Vagina (tissue), 2 donors: ENCODE data around the gene ADRB1. TPM values are rescaled to one million over a fixed set of nuclear protein-coding genes. Genes with fewer than 3 reads are reported as not detected.

ENCODE experiments used
- DNase-seq, 2 donors: peaks; one replicate each; pipeline ENCODE4 v3.0.0-alpha.2; 2017; ENCODE audit errors: extremely low spot score in 2 of 2
- H3K27ac ChIP-seq: fragments of 200-600 bp; sonication (generic); one replicate; pipeline ENCODE4 v1.5.1; 2019
- H3K27me3 ChIP-seq: fragments of 200-600 bp; sonication (generic); one replicate; pipeline ENCODE4 v1.5.1; 2019
- H3K36me3 ChIP-seq, 2 donors: fragments of 200-600 bp; sonication (generic); one replicate each; pipeline ENCODE4 v1.5.1; 2017 to 2019
- H3K4me1 ChIP-seq: fragments of 200-600 bp; sonication (generic); one replicate; pipeline ENCODE4 v1.5.1; 2019
- H3K4me3 ChIP-seq, 2 donors: fragments of 200-600 bp; sonication (generic); 1 replicate in 1 of 2; 2 replicates in 1 of 2; pipeline ENCODE4 v1.5.1; 2016 to 2019
- H3K9me3 ChIP-seq: fragments of 200-600 bp; sonication (generic); one replicate; pipeline ENCODE4 v1.5.1; 2019
- POLR2A ChIP-seq, 2 donors: fragments of 450-650 bp; IDR thresholded peaks; one replicate each; pipeline ENCODE4 v1.6.1; 2017; ENCODE audit warnings: antibody characterized with exemption in 2 of 2, mild to moderate bottlenecking in 2 of 2, moderate library complexity in 2 of 2
- POLR2AphosphoS5 ChIP-seq, 2 donors: sonication (generic); formaldehyde crosslinking; IDR thresholded peaks; one replicate each; pipeline ENCODE4 v1.9.0; 2017; ENCODE audit warnings: antibody characterized with exemption in 2 of 2, mild to moderate bottlenecking in 2 of 2, low read depth in 1 of 2; ENCODE audit not compliant: insufficient read depth in 1 of 2
- intact Hi-C: fragments of 100-400 bp; cut with DNase I; formaldehyde crosslinking; loops from one replicate; pipeline ENCODE4 v1.15.1; 2023
- total RNA-seq: library from RNA; depleted of rRNA; stranded (reverse); fragments of >200 nt; gene quantifications from one replicate; pipeline ENCODE4 v1.2.3, GENCODE V29; 2016
- TF ChIP-seq, protein P1 (sequence below), 3 experiments: fragments of 450-650 bp in 2 of 3; fragments of 200-600 bp in 1 of 3; sonication (generic) in 1 of 3; IDR thresholded peaks; one replicate each; pipeline ENCODE4 v1.5.1; 2017 to 2019; ENCODE audit warnings: antibody characterized with exemption in 3 of 3, mild to moderate bottlenecking in 2 of 3, moderate library complexity in 2 of 3

ADRB1 gene
- total RNA-seq, 1 donor from 2014 or later, result not detected

DNA sequence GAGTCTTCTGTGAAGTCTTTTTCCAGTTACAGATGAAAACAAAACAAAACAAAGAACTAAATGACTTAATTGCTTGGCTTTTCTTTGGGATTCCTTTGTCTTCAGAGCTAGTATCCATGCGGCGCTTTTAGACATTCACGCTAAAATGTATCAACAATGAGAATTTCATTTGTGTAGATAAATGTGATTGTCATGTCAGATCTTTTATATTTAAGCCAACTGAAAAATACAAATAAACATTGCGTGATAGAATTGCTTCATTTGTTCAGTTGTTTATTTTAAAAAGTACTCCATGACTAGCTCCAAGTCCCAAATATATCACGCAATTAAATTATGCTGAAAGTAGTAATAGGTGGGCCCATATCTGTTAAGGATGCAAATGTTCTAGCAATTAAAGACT lies 7.9 kb upstream of the ADRB1 start:
- H3K27ac ChIP-seq, result no peak overlapping the region
- DNase-seq, result no peak
- no peak for TF ChIP-seq POLR2AphosphoS5 (IDR thresholded peaks at IDR 0.05; ENCODE audit: insufficient read depth in 1 of 2, low read depth in 1 of 2)
- TF ChIP-seq, protein P1, sequence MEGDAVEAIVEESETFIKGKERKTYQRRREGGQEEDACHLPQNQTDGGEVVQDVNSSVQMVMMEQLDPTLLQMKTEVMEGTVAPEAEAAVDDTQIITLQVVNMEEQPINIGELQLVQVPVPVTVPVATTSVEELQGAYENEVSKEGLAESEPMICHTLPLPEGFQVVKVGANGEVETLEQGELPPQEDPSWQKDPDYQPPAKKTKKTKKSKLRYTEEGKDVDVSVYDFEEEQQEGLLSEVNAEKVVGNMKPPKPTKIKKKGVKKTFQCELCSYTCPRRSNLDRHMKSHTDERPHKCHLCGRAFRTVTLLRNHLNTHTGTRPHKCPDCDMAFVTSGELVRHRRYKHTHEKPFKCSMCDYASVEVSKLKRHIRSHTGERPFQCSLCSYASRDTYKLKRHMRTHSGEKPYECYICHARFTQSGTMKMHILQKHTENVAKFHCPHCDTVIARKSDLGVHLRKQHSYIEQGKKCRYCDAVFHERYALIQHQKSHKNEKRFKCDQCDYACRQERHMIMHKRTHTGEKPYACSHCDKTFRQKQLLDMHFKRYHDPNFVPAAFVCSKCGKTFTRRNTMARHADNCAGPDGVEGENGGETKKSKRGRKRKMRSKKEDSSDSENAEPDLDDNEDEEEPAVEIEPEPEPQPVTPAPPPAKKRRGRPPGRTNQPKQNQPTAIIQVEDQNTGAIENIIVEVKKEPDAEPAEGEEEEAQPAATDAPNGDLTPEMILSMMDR (IDR thresholded peaks at IDR 0.05), result no peak
- TF ChIP-seq POLR2A (IDR thresholded peaks at IDR 0.05), result no peak
- H3K27me3 ChIP-seq, result no peaks in the 10 kb centered on the region
- no peak overlapping the region for H3K4me3 ChIP-seq
- intact Hi-C loops, result no loop called here
- H3K36me3 ChIP-seq, result no peaks in the 10 kb centered on the region
- H3K4me1 ChIP-seq, result peaks cover 9% of the 10 kb centered on the region
- H3K9me3 ChIP-seq, result no peaks in the 10 kb centered on the region

DNA sequence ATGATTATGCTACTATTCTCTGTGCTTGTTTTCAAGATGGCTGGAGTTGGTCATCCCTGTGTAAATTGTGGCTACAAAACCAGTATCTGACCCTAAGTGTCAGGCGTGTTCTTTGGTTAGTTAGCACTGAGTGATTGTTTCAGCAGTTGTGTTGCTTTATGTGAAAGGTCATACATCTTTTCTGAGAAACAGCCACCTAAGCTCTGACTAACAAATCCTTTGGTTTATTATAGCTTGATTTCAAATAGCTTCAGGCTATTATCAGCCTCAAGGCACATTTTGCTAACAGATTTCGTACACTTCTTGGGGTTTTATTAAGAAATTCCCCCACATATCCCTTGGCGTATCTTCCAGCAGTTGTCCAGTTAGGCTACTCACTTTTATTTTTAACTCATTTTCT lies 4.8 kb upstream of the ADRB1 start:
- peaks cover 7% of the 10 kb centered on the region for H3K4me1 ChIP-seq
- H3K36me3 ChIP-seq, result no peaks in the 10 kb centered on the region
- intact Hi-C loops, result no loop called here
- no peaks in the 10 kb centered on the region for H3K27me3 ChIP-seq
- no peak for DNase-seq
- TF ChIP-seq POLR2A (IDR thresholded peaks at IDR 0.05) (no peak), POLR2AphosphoS5 (IDR thresholded peaks at IDR 0.05; ENCODE audit: insufficient read depth in 1 of 2, low read depth in 1 of 2) (no peak)
- TF ChIP-seq, protein P1 (IDR thresholded peaks at IDR 0.05), result no peak
- H3K4me3 ChIP-seq, result no peak overlapping the region
- H3K9me3 ChIP-seq, result no peaks in the 10 kb centered on the region
- H3K27ac ChIP-seq, result no peak overlapping the region

DNA sequence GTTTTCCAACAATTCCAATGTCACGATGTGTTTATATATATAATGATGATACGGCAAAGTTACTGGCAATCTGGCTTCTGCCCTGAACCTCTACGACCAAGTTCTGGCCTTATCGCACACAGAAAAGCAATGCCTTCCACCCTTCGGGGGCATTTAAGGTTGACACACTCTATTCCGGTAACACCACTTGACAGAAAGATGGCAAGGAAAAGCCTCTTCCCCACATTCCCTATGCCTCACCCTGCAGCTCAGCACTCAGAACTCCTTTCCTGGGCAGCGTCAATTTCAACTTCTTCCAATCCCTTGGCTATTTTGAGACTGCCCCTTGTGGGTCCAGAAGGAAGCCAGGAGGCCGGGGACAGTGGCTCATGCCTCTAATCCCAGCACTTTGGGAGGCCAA lies 2.5 kb upstream of the ADRB1 start:
- H3K27me3 ChIP-seq, result peaks cover 3% of the 10 kb centered on the region
- no peak overlapping the region for H3K27ac ChIP-seq
- intact Hi-C loops, result loop anchor here (10.0 kb wide), 1 partner anchor 764 kb away; no protein-coding TSS in a partner anchor
- H3K36me3 ChIP-seq, result no peaks in the 10 kb centered on the region
- DNase-seq, result no peak
- H3K4me3 ChIP-seq, result no peak overlapping the region
- TF ChIP-seq POLR2AphosphoS5 (IDR thresholded peaks at IDR 0.05; ENCODE audit: insufficient read depth in 1 of 2, low read depth in 1 of 2) (no peak), POLR2A (IDR thresholded peaks at IDR 0.05) (no peak)
- TF ChIP-seq, protein P1 (IDR thresholded peaks at IDR 0.05), result no peak
- peaks cover 12% of the 10 kb centered on the region for H3K4me1 ChIP-seq
- H3K9me3 ChIP-seq, result no peaks in the 10 kb centered on the region

DNA sequence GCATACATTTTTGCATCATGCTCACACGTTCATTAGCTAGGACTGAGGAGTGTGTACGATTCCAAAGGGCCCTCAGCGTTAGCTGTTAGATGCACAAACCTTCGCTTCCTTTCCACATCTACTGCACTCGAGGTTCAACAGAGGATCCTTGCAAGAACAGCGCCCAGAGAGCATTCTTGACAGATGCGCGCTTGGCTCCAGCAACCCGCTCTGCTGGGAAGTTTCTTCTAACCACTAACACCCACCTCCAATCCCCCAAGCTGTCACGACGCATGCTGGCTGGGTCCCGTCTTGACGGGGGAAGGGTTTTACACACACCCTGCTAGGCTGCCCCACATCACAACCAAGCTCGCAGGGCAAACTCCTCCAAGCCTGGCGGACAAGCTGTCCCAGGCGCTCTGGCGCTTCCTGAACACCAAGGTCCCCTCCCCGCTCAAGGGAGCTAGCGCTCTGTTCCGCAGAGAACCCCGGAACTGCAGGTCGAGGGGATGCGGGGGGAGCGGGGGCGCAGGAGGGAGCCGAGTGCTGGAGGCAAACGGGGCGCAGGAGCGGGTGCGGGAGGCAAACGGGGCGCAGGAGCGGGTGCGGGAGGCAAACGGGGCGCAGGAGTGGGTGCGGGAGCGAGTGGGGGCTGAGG lies 653 bp upstream of the ADRB1 start:
- H3K4me1 ChIP-seq, result peaks cover 12% of the 10 kb centered on the region
- H3K9me3 ChIP-seq, result no peaks in the 10 kb centered on the region
- no peaks in the 10 kb centered on the region for H3K36me3 ChIP-seq
- peaks cover 3% of the 10 kb centered on the region for H3K27me3 ChIP-seq
- intact Hi-C loops, result loop anchor here (10.0 kb wide), 1 partner anchor 762 kb away; no protein-coding TSS in a partner anchor
- H3K4me3 ChIP-seq, result peak overlapping the region; percentile 48 to 49
- TF ChIP-seq, protein P1 (IDR thresholded peaks at IDR 0.05), result no peak
- TF ChIP-seq POLR2A (IDR thresholded peaks at IDR 0.05) (no peak), POLR2AphosphoS5 (IDR thresholded peaks at IDR 0.05; ENCODE audit: insufficient read depth in 1 of 2, low read depth in 1 of 2) (no peak)
- DNase-seq, result no peak
- peak overlapping the region; percentile 44 for H3K27ac ChIP-seq
